Neural cell (in vitro differentiated cells): Measurements from ENCODE around the gene RHOC. TPM values are rescaled to one million over a fixed set of nuclear protein-coding genes. Genes with fewer than 3 reads are reported as not detected.
"Not testable (repeated sequence)": the region's sequence is repeated elsewhere in the genome, so short reads cannot be mapped to it uniquely, and the experiment has no call there.

Experiments
- H2AFZ ChIP-seq: fragments of 200-600, 300-800 bp; sonication (generic), shearing (Covaris generic); 2 replicates; pipeline ENCODE4 v1.6.0; 2014; ENCODE audit warnings: low read depth, mild to moderate bottlenecking, antibody characterized with exemption, low read length, moderate library complexity
- H3F3A ChIP-seq: fragments of 200-600 bp; shearing (Covaris generic); 2 replicates; pipeline ENCODE4 v1.6.1; 2016; ENCODE audit warnings: mild to moderate bottlenecking, moderate library complexity, mixed read lengths, antibody characterized with exemption, low read length; ENCODE audit not compliant: insufficient read depth, poor library complexity, severe bottlenecking
- H3K27ac ChIP-seq: fragments of 200-600, 300-800 bp; sonication (generic), shearing (Covaris generic); 2 replicates; pipeline ENCODE4 v1.5.1; 2014; ENCODE audit warnings: mild to moderate bottlenecking, low read length, moderate library complexity
- H3K27me3 ChIP-seq: fragments of 300-800, 200-600 bp; sonication (generic), shearing (Covaris generic); 2 replicates; pipeline ENCODE4 v1.6.0; 2014; ENCODE audit warnings: mild to moderate bottlenecking, low read depth, low read length, moderate library complexity; ENCODE audit not compliant: insufficient read depth
- H3K36me3 ChIP-seq: fragments of 300-800, 200-600 bp; sonication (generic), shearing (Covaris generic); 2 replicates; pipeline ENCODE4 v1.5.1; 2014; ENCODE audit warnings: mild to moderate bottlenecking, antibody characterized with exemption, low read length, moderate library complexity; ENCODE audit not compliant: insufficient read depth
- H3K4me2 ChIP-seq: fragments of 300-800, 200-600 bp; sonication (generic), shearing (Covaris generic); 2 replicates; pipeline ENCODE4 v1.6.0; 2014; ENCODE audit warnings: mild to moderate bottlenecking, low read length
- H3K4me3 ChIP-seq: fragments of 300-800, 200-600 bp; sonication (generic), shearing (Covaris generic); 2 replicates; pipeline ENCODE4 v1.5.1; 2014; ENCODE audit warnings: mild to moderate bottlenecking, low read length, moderate library complexity
- H3K79me2 ChIP-seq: fragments of 200-600 bp; shearing (Covaris generic); replicated peaks from 2 replicates; pipeline ENCODE4 v1.6.0; 2014; ENCODE audit warnings: mild to moderate bottlenecking, low read length, moderate library complexity; ENCODE audit not compliant: insufficient read depth
- H3K9ac ChIP-seq: fragments of 300-800, 200-600 bp; sonication (generic), shearing (Covaris generic); 2 replicates; pipeline ENCODE4 v1.6.1; 2016; ENCODE audit warnings: mild to moderate bottlenecking, low read length, mixed read lengths
- H3K9me2 ChIP-seq: fragments of 200-600 bp; shearing (Covaris generic); 2 replicates; pipeline ENCODE4 v1.6.1; 2016; ENCODE audit warnings: mild to moderate bottlenecking, low read length, mixed read lengths; ENCODE audit not compliant: insufficient read depth
- H3K9me3 ChIP-seq: fragments of 200-600, 300-800 bp; sonication (generic), shearing (Covaris generic); 2 replicates; pipeline ENCODE4 v1.6.1; 2016; ENCODE audit warnings: mild to moderate bottlenecking, mixed run types, low read length, moderate library complexity, mixed read lengths
- H4K20me1 ChIP-seq: fragments of 200-600 bp; shearing (Covaris generic); 2 replicates; pipeline ENCODE4 v1.6.1; 2016; ENCODE audit warnings: mild to moderate bottlenecking, mixed run types; ENCODE audit not compliant: insufficient read depth
- CTCF ChIP-seq: fragments of 450-650 bp; IDR thresholded peaks from 2 replicates; pipeline ENCODE4 v1.5.1; 2014; ENCODE audit warnings: antibody characterized with exemption, mild to moderate bottlenecking, moderate library complexity; ENCODE audit not compliant: poor library complexity, severe bottlenecking
- EP300 ChIP-seq: fragments of 450-650 bp; conservative IDR thresholded peaks from 2 replicates; pipeline ENCODE4 v1.6.1; 2014; ENCODE audit warnings: antibody characterized with exemption, mild to moderate bottlenecking, moderate library complexity; ENCODE audit not compliant: poor library complexity, severe bottlenecking
- EZH2 ChIP-seq: fragments of 200-600, 300-800 bp; shearing (Covaris generic), sonication (generic); IDR thresholded peaks from 2 replicates; pipeline ENCODE4 v1.6.1; 2014; ENCODE audit warnings: antibody characterized with exemption, low read length, borderline replicate concordance, mild to moderate bottlenecking; ENCODE audit not compliant: insufficient read depth, poor library complexity, severe bottlenecking
- MXI1 ChIP-seq: fragments of 450-650 bp; conservative IDR thresholded peaks from 2 replicates; pipeline ENCODE4 v1.6.1; 2014; ENCODE audit warnings: antibody characterized with exemption, mild to moderate bottlenecking; ENCODE audit not compliant: poor library complexity, severe bottlenecking
- POLR2AphosphoS5 ChIP-seq: IDR thresholded peaks from 2 replicates; pipeline ENCODE4 v1.6.1; 2012
- RAD21 ChIP-seq: fragments of 450-650 bp; conservative IDR thresholded peaks from 2 replicates; pipeline ENCODE4 v1.6.1; 2014; ENCODE audit warnings: antibody characterized with exemption, mild to moderate bottlenecking, moderate library complexity
- REST ChIP-seq: IDR thresholded peaks from 2 replicates; pipeline ENCODE4 v1.6.1; 2012; ENCODE audit warnings: borderline replicate concordance
- SMC3 ChIP-seq: fragments of 450-650 bp; conservative IDR thresholded peaks from 2 replicates; pipeline ENCODE4 v1.6.1; 2014; ENCODE audit warnings: antibody characterized with exemption, mild to moderate bottlenecking, moderate library complexity; ENCODE audit not compliant: poor library complexity
- TAF1 ChIP-seq: IDR thresholded peaks from 2 replicates; pipeline ENCODE4 v1.6.1; 2012; ENCODE audit warnings: low read depth
- polyA plus RNA-seq: library from polyadenylated mRNA; depleted of rRNA; stranded (reverse); fragments of >200 nt; gene quantifications from 2 replicates; pipeline ENCODE4 v1.2.3, GENCODE V29; 2014

The RHOC gene
- polyA plus RNA-seq, 1 donor from 2014 or later, result 5.0 TPM

- no peaks in the 10 kb centered on the region for H3F3A ChIP-seq
- H3K9ac ChIP-seq, result no peak overlapping the region
- no peak overlapping the region for H3K27ac ChIP-seq
- H3K79me2 ChIP-seq, result no peaks in the 10 kb centered on the region
- H3K4me3 ChIP-seq, result no peak overlapping the region
- H2AFZ ChIP-seq, result no peak overlapping the region
- H3K36me3 ChIP-seq, result no peaks in the 10 kb centered on the region
- H3K4me2 ChIP-seq, result no peak overlapping the region
- H4K20me1 ChIP-seq, result no peaks in the 10 kb centered on the region
- no peaks in the 10 kb centered on the region for H3K9me2 ChIP-seq
- peaks cover 4% of the 10 kb centered on the region for H3K27me3 ChIP-seq
- no peaks in the 10 kb centered on the region for H3K9me3 ChIP-seq
- TF ChIP-seq EP300, result no peak
Observed at GRCh38 chr1:112723511-112723839, 16.5 kb upstream of the RHOC start.

- H3K4me3 ChIP-seq, result no peak overlapping the region
- H3K79me2 ChIP-seq, result no peaks in the 10 kb centered on the region
- H3K27ac ChIP-seq, result no peak overlapping the region
- H3K9me2 ChIP-seq, result no peaks in the 10 kb centered on the region
- H2AFZ ChIP-seq, result no peak overlapping the region
- H3K27me3 ChIP-seq, result peaks cover 4% of the 10 kb centered on the region
- no peaks in the 10 kb centered on the region for H4K20me1 ChIP-seq
- no peak for TF ChIP-seq TAF1
- peak; percentile 12 for TF ChIP-seq CTCF
- no peak overlapping the region for H3K9ac ChIP-seq
- no peaks in the 10 kb centered on the region for H3K9me3 ChIP-seq
- no peaks in the 10 kb centered on the region for H3K36me3 ChIP-seq
- H3F3A ChIP-seq, result no peaks in the 10 kb centered on the region
- no peak overlapping the region for H3K4me2 ChIP-seq
Observed at GRCh38 chr1:112722601-112723510, 15.9 kb upstream of the RHOC start.

DNA sequence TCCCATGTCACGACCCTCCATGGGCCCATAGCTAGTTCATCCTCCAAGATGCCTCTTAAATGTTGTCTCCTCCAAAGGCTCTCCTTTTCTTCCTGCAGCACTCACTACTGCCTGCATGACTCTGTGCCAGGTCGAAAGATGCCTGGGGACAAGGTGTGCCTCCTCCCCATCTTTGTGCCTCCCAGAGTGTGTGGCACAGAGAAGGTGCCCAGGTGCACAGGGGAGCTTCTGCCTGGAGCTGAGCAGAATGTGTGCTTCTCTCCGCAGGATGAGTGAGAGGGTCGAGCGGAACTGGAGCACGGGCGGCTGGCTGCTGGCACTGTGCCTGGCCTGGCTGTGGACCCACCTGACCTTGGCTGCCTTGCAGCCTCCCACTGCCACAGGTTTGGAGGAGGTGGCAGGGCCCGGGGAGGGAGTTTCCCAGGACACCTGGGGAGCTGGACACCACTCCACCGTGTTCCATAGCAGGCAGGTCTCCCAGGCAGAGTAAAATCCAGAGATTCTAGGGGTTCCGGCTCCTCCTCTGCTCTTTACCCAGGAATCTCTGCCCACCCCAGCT lies 15.1 kb upstream of the RHOC start:
- H3K9me3 ChIP-seq, result no peaks in the 10 kb centered on the region
- no peak for TF ChIP-seq MXI1
- TF ChIP-seq TAF1, result no peak
- no peak for TF ChIP-seq POLR2AphosphoS5
- TF ChIP-seq EZH2, result no peak
- no peak for TF ChIP-seq EP300
- TF ChIP-seq REST, result no peak
- TF ChIP-seq RAD21, result no peak
- TF ChIP-seq SMC3, result no peak
- TF ChIP-seq CTCF, result no peak
- peaks cover 4% of the 10 kb centered on the region for H3K27me3 ChIP-seq
- no peaks in the 10 kb centered on the region for H3F3A ChIP-seq
- H3K4me2 ChIP-seq, result no peak overlapping the region
- no peak overlapping the region for H3K4me3 ChIP-seq
- no peak overlapping the region for H2AFZ ChIP-seq
- H3K79me2 ChIP-seq, result no peaks in the 10 kb centered on the region
- no peaks in the 10 kb centered on the region for H3K9me2 ChIP-seq
- no peak overlapping the region for H3K27ac ChIP-seq
- H3K36me3 ChIP-seq, result no peaks in the 10 kb centered on the region
- no peak overlapping the region for H3K9ac ChIP-seq
- H4K20me1 ChIP-seq, result no peaks in the 10 kb centered on the region

DNA sequence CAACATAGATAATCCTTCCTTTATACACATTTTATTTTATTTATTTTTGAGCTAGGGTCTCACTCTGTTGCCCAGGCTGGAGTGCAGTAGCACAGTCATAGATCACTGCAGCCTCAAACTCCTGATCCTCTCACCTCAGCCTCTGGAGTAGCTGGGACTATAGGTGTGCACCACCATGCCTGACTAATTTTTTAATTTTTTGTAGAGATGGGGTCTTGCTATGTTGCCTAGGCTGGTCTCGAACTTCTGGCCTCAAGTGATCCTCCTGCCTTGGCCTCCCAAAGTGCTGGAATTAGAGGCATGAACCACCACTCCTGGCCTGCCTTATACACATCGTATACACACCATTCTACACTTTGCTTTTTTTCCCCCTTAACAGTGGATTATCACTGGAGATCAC lies 14.4 kb upstream of the RHOC start:
- H3K9ac ChIP-seq, H3K9me3 ChIP-seq, H3K4me3 ChIP-seq, H3K4me2 ChIP-seq, H4K20me1 ChIP-seq, H3F3A ChIP-seq, H3K79me2 ChIP-seq, H3K27me3 ChIP-seq, H3K9me2 ChIP-seq, H3K36me3 ChIP-seq, H2AFZ ChIP-seq, H3K27ac ChIP-seq: not testable (repeated sequence)
